Activated CD4-positive, alpha-beta T cell treated with anti-CD3 and anti-CD28 coated beads, Interleukin-2, Interleukin-4, amounts not matched to agents 100 ng/mL and 50 ng/mL, durations not matched to agents 16 hours and 8 hours (primary cell): ENCODE data around the gene RGSL1.

Experiments
- DNase-seq: peaks from one replicate; pipeline ENCODE4 v3.0.0-alpha.2; 2020; ENCODE audit warnings: low spot score

The RGSL1 gene

DNA sequence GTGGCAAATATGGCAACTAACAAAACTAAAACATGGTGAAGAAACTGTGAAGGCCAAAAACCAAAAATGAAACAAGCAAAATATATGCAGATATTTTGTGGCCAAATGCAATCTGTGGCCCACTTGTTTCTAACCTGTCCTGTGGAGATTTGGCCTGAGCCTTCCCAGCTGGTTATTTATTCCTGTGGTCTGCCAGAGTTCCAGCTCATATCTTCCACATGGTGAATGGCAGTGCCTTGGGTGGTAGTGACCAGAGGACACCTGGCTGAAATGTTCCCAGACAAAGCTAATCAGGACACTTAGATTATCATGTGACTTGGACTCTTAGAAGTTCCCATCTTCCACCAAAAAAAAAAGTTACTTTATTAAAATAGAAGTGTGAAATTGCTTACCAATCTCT lies 99.4 kb downstream of the RGSL1 start:
- no peak for DNase-seq

DNA sequence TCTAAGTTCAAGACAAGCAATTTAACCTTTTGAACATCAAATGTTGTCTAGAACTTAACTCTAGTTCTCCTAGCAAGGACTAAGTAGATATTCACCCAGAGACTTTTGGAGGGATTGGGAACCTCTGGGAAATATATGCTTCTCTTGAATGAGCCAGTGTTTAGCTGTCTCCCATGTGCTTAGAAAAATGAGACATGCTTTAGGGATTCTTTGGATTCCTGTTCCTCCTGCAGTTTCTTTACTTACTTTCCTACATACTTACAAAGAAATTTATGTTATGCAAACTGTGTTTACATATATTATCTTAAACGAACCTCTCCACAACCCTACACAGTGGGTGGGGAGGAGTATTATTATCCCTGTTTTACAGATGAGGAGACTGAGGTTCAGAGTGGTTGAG lies 99.9 kb downstream of the RGSL1 start:
- no peak for DNase-seq

DNA sequence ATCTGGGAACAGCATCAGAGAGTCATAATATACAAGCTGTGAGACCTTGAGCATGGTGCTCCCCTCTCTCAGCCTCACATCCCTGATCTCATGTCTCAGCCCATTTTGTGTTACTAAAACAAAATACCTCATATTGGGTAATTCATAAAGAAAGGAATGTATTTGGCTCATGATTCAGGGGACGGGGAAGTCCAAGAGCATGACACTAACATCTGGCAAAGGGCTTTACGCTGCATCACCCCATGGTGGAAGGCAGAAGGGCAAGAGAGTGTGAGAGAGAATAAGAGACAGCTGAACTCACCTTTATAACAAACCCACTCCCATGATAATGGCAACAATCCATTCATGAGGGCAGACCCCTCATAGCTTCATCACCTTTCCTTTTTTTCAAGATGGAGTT lies 102.6 kb downstream of the RGSL1 start:
- no peak for DNase-seq

DNA sequence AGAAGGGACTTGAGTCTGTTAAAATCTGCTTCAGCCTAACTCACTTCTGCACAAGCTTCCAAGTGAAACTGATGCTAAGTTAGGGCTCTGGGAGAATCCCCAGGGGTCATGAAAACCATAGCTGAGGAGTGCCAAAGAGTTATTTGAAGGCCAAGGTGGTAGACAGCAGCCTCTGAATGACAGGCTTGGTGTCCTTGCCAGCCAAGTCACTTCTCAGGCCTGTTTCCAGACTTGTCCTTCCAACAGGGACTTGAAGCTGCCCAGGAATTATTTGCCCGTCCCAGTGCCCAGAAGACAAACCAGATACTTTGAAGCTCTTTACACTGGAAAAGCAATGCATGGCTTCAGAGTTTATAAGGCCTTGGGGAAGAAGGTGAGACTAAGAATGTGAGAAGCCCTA lies 105.5 kb downstream of the RGSL1 start:
- DNase-seq: no peak

DNA sequence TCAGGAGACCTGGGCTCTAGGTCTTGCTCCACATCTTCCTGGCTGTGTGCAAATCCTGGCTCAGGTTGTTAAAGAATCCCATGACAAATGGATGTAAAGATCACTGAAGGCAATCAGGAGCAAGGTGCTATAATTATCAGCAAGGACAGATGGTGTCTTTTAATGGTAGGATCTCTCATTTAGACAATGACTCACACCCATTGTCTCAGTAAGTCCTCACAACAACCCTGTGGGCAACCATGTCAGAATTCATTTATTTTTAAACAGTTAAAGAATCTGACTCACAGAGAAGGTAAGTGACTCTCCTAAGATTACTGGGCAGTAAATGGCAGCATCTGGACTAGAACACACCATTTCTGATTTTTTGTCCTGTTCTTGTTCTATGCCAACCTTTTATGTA lies 106.3 kb downstream of the RGSL1 start:
- DNase-seq: no peak

DNA sequence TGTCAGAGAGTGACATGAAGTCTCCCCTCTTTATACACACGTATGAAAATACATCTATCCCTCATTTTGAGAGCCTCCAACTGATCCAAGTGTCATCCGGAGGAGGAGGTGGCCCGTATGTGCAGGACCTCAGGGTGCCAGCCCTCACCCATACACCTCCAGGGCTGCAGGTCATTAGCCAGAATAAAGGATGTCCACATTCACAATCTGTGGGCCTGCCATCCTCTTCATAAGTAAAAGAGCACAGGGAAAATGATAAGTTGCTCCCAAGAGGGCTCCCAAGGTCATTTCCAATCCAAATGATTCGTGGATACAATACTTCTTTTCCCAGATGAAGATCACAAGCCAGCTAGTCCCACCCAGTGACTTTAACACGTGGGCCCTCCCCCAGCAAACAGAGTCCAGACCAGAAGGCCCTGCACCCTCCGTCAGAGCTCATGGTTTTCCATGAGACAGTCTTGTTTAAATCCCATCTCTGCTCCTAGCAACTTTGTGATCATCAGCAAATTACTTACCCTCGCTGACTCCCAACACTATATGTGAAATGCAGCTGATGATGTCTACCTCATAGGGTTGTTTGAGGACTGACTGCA lies 110.5 kb downstream of the RGSL1 start:
- DNase-seq: no peak

DNA sequence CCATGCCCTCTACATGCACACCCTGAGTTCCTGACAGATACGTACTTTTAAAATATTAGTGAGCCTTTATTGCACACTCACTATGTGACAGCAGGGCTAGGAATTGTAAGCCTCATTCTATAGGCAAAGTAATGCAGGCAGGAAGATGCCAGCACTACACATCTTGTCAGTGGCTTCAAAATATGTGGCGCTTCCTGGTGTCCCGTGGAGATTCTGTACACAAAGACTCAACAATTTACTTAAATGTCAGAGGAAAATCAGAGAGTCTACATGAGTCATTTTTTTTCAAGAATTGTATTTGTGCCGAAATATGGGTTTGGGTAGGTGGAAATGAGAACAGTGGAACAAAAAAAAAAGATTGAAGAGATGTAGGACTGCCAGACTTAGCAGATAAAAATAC lies 111.5 kb downstream of the RGSL1 start:
- DNase-seq: no peak

DNA sequence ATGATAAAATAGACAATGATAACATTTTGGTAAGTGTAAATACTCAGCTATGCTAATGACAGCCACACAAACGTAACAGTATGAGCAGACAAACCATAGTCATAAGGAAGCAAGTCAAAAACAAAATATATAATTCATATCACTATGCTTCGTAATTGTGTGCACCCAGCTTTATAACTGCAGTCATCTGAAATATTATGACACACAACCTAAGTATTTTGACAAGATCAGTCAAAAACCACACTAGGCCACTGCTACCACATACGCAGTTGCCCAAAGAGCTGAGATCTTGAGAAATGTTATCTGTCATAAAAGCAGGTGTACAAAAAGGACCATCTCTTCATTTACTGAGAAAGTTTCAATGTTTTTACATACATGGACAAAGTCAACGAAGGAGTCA lies 113.1 kb downstream of the RGSL1 start:
- DNase-seq: no peak

DNA sequence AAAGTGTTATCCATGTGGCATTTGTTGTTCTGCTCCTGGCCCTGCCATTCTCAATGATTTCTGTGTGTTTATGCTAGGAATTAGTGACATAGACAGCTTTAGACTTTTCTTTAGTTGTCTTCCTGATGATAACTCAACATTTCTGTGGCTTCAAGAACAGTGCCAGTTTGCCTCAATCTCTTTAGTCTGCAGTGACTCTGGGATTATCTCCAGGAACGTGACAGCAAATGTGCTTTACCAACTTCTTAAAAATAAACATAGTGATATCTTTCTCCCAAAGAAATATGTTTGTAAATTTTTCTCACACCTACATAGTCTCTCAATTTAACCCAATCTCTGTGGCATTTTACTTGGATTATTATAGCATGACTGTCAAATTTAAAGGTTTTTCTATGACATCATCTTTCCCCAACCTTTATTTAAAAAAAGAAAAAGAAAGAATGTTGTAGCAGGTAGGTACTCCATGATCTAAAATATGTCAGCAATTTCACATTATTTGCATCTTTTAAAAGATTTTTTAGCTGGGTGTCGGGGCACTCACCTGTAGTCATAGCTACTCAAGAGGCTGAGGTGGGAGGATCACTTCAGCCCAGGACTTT lies 114.6 kb downstream of the RGSL1 start:
- DNase-seq: no peak

DNA sequence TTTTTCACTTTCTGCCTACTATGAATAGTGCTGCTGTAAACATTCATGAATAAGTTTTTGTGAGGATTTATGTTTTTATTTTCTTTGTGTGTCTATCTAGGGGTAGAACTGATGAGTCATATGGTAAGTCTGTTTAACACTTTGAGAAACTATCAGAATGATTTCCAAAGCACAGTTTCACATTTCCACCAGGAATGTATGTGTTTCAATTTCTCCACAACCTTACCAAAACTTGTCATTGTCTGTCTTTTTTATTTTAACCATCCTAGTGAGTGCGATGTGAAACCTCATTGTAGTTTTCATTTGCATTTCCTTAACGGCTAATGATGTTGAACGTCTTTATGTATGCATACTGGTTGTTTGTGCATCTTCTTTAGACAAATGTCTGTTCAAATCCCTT lies 115.6 kb downstream of the RGSL1 start:
- DNase-seq: peak; percentile 9

DNA sequence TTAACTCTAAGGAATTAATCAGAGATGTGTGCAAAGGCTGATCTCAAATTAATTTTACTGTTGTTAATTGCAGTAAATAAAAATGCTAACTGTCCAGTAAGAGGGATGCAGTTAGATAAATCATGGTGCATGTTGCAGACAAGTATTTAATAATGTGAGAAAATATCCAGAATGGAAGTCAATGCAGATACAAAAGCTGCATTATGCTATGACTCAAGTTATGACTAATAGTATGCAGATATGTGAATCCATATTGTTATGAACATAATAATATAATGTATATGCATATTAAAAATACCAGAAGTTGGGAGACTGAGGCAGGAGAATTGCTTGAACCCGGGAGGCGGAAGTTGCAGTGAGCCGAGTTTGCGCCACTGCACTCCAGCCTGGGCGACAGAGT lies 117.7 kb downstream of the RGSL1 start:
- no peak for DNase-seq

DNA sequence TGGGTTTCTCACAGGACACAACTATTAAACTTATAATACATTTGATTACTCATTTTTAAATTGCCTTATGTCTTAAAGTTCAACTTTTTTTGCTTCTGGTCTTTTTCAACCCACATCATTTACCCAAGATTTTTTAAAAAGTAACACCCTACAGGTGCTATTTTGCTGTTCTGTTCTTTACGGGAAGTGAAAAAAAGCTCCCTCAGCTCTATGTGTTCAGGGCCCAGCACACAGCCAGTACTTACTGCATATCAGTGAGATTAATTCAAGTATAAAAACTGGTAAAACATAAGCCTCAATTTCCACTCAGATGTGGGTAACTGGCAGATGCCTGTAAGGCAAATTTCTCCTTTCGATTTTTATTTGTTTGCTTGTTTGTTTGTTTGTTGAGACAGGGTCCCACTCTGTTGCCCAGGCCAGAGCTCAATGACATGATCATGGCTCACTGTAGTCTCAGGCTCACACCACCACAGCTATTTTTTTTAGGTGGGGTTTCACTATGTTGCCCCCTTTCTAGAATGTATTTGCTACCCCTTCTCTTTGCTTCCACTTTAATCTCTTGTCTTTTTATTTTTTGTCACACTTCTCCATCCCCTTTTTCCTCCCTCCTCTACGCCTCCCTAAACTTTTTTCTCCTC lies 118.8 kb downstream of the RGSL1 start:
- DNase-seq: no peak

DNA sequence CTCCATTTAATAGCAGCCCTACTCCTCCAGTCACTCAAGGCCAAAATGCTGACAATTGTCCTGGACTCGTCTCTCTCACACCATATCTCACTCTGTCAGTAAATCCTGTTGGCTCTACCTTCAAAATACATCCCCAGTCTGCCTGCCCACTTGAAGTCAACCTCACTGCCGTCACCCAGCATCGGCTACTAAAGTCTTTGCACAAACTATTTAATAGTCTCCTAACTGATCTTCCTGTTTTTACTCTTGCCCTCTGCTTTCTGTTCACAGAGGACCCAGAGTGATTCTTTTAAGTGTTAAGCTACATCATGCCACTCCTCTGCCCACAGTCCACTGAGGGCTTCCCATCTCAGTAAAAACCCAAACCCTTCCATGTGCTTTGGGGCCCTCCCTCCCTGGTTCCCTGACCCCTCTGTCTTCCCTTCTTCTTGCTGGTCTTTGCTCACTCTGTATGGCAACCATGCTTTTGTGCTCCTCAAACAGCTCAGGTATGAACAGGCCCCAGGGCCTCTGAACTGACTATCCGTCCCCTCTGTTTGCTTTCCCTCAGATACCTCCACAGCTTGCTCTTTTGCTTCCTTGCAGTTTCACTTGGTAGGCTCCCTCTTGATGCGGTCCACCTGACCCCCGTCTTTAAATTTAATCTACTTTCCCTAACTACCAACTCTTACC lies 120.1 kb downstream of the RGSL1 start:
- no peak for DNase-seq

DNA sequence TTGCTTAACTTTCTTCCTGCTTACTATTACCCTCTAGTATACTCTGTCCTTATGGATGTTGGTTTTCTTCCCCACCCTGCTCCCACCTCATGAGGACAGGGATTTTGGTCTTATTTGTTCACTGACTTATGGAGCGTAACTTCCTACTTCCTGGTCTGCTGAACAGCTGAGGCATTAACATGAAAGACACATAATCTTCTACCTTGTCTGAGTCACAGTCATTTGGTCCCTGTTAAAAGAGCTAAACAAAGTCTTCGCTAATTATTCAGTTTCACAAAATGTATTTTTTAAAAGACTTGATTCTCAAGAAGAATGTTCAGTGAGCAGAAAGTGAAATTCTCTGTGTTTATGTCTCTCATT lies 120.6 kb downstream of the RGSL1 start:
- no peak for DNase-seq

DNA sequence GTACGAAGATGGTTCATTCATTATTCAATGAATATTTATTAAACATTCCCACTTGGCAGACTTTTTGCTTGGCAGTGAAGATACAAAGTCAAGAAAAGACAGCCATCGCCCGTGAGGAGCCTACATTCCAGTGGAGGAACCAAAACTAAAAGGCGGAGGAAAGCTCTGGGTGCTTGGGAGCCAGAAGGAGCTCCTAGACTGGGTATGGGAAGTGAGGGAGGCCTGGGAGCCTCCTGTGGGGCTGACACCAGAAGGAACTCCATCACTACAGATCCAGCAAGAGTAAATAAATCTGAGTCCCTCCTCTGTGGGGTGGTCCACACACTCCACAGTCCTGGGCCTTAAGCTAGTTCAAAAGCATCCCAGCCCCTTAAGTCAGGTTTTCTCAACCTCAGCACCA lies 124.2 kb downstream of the RGSL1 start:
- DNase-seq: no peak

DNA sequence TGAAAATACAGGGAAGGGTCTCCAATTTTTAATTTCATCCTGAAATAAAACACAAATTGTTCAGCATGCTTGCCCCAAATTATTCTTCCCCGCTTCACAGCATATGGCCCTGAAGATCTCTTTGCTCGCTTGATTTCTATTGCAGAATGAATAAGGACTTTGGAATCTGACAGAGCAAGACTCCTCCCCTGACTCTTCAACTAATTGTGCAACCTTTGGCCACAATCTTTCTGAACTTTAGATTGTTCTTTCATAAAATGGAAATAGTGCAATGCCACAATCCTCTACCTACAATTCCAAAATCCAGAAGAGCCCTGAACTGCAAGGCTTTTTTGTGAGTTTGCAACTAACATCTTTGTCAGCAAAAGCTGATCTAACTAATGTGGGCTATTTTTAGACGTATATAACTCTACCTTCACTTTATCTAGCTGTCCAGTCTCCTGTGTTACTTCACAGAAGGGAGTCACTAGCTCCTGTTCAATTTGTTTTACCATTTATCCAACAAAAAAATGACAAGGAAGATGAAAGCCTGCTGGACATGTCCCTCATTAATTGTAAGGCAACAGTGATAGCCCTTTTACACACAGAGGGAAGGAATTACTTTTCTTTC lies 125.7 kb downstream of the RGSL1 start:
- no peak for DNase-seq

DNA sequence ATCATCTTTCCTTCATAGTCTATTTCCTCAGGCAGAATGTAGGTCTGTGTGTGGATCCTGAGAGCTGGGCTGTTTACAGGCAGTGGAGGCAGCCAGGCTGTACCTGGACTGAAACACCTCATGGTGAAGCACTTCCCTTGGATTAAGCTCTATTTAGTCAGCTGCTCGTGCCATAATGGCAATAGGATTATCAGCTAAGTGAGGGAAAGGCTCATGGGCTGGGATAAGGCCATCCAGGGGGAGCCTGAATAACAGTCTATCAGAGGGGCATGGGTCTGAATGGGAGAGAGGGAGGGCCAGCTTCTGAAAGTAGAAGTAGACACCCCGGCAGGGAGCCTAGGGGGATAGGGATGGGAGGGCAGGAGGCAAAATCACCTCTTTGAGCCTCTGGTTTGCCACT lies 130.8 kb downstream of the RGSL1 start:
- no peak for DNase-seq

DNA sequence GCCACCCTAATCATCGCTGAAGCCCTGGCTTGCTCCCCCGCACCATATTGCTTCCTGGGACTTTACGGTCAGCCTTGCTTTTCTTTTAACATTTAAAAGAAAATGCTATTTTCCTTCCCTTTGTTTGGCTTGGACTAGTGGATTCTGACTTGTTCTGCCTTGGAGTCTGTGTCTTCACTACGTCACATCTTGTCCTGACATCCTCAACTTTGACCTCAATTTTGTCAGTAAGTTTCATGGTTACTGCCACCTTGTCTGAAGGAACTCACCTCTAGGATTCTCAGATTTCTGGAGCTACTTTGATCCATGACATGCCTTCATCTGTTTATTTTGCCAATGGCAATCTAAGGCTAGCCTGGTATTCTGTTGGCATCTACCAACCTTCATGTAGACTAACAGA lies 134.8 kb downstream of the RGSL1 start:
- DNase-seq: no peak

DNA sequence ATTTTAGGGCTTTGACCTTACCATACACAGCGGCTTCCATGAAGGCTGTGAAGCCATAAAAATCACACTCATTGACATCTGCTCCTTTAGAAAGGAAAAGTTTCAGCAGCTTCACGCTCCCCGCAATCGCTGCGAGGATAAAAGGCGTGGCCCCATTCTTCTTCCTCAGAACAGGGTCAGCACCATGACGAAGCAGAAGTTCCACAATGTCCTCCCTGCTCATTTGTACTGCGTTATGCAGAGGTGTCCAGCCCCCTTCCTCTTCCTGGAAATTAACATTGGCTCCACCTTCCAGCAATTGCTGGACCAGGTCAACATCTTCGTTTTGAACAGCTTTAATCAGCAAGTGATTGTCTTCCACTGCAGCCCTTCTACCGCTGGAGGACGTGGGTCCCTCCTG lies 136.4 kb downstream of the RGSL1 start:
- no peak for DNase-seq

DNA sequence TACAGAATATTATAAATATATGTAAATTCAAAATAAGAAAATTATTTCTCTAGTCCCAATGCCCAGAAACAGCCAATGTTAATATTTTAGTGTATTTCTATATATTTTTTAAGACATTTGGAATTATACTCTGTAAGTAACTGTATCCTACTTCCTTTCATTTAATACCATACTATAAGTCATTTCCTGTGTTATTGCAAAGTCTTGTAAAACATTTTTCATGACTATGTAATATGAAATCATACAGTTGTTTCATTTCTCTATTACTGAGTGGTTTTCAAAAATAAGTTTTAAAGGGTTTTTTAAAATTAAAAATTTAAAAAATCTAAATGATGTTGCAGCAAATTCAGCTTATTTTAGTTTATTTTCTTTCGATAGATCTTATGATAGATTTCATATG lies 137.1 kb downstream of the RGSL1 start:
- DNase-seq: no peak

DNA sequence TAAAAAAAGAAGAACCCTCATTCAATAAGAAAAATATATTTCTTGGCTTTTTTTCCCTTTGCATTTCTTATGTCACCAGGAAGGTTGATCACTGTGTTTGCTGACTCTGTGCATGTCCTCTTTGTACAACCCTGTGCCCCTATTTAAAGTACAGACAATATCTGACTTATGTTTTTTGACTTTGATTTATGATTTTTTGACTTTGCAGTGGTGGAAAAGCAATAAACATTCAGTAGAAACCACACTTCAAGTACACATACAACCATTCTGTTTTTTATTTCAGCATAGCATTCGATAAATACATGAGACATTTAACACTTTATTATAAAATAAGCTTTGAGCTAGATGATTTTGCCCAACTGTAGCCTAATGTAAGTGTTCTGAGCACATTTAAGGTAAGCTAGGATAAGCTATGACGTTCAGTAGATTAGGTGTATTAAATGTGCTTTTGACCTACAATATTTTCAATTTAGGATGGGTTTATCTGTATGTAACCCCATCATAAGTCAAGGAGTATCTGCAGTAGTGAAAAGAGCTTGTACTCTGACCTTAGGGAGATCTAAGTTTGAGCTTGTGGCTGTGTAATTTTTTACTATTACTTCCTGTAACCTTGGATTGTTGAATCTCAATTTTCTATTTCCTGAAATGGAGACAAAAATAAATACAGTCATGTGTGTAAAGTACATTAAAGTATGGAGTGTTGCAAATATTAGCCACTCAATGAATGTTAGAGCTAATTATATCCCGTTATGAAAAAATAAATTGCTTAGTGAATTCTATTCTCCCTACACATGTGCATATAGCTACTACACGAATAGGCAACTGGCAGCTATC lies 137.9 kb downstream of the RGSL1 start:
- no peak for DNase-seq
